Brain microvascular endothelial cell (primary cell): ENCODE data around the gene CPXM2.

Experiments used
- DNase-seq: peaks from one replicate; pipeline ENCODE4 v3.0.0-alpha.2; 2020
- H3K27ac ChIP-seq: fragments of 250-450 bp; sonication (Bioruptor Pico); 2 replicates; pipeline ENCODE4 v1.5.1; 2020; ENCODE audit warnings: mild to moderate bottlenecking, moderate library complexity
- H3K27me3 ChIP-seq: fragments of 250-450 bp; sonication (Bioruptor Pico); replicated peaks from 2 replicates; pipeline ENCODE4 v1.5.1; 2020; ENCODE audit warnings: mild to moderate bottlenecking
- H3K36me3 ChIP-seq: fragments of 250-450 bp; sonication (Bioruptor Pico); replicated peaks from 2 replicates; pipeline ENCODE4 v1.5.1; 2020; ENCODE audit warnings: mild to moderate bottlenecking
- H3K4me3 ChIP-seq: 2 replicates; pipeline ENCODE4 v1.5.1; 2011; ENCODE audit warnings: low read depth, mild to moderate bottlenecking, control low read depth, low read length, moderate library complexity
- CTCF ChIP-seq: IDR thresholded peaks from 2 replicates; pipeline ENCODE4 v1.5.1; 2011; ENCODE audit warnings: low read depth, mild to moderate bottlenecking, moderate library complexity, low read length, control low read depth, inconsistent platforms; ENCODE audit errors: missing control alignments
- in situ Hi-C: cut with HindIII; loops from 2 replicates; pipeline ENCODE4 v1.10.0; 2017; ENCODE audit warnings: low sequenced_read_pairs, low pct_ligation_motif_present

The CPXM2 gene

GRCh38 chr10:123726381-123726780 is 165.2 kb downstream of the CPXM2 start:
- DNase-seq, result no peak
- H3K4me3 ChIP-seq, result no peak overlapping the region
- H3K36me3 ChIP-seq, result no peaks in the 10 kb centered on the region
- in situ Hi-C loops, result no loop called here
- TF ChIP-seq CTCF, result no peak
- H3K27ac ChIP-seq, result no peak overlapping the region
- no peaks in the 10 kb centered on the region for H3K27me3 ChIP-seq

- Histone ChIP-seq H3K27me3 (no peaks in the 10 kb centered on the region), H3K27ac (no peak overlapping the region), H3K36me3 (no peaks in the 10 kb centered on the region), H3K4me3 (no peak overlapping the region)
- no peak for DNase-seq
- no peak for TF ChIP-seq CTCF
- in situ Hi-C loops, result no loop called here
Measured at GRCh38 chr10:123724747-123725146, 166.9 kb downstream of the CPXM2 start.

- Histone ChIP-seq H3K36me3 (no peaks in the 10 kb centered on the region), H3K27ac (no peak overlapping the region), H3K27me3 (no peaks in the 10 kb centered on the region), H3K4me3 (no peak overlapping the region)
- in situ Hi-C loops, result no loop called here
- DNase-seq, result no peak
- TF ChIP-seq CTCF, result no peak
Measured at GRCh38 chr10:123722351-123722750, 169.3 kb downstream of the CPXM2 start.

- Histone ChIP-seq H3K36me3 (no peaks in the 10 kb centered on the region), H3K4me3 (no peak overlapping the region), H3K27me3 (no peaks in the 10 kb centered on the region), H3K27ac (no peak overlapping the region)
- in situ Hi-C loops, result no loop called here
- no peak for TF ChIP-seq CTCF
- DNase-seq, result no peak
Measured at GRCh38 chr10:123721441-123722049, 170.1 kb downstream of the CPXM2 start.

- no peak overlapping the region for H3K27ac ChIP-seq
- no peak overlapping the region for H3K4me3 ChIP-seq
- DNase-seq, result no peak
- no peaks in the 10 kb centered on the region for H3K27me3 ChIP-seq
- in situ Hi-C loops, result no loop called here
- no peak for TF ChIP-seq CTCF
- H3K36me3 ChIP-seq, result no peaks in the 10 kb centered on the region
Measured at GRCh38 chr10:123720536-123720935, 171.1 kb downstream of the CPXM2 start.

GRCh38 chr10:123718544-123719060 is 173.0 kb downstream of the CPXM2 start:
- TF ChIP-seq CTCF, result no peak
- DNase-seq, result no peak
- Histone ChIP-seq H3K36me3 (no peaks in the 10 kb centered on the region), H3K27me3 (no peaks in the 10 kb centered on the region), H3K4me3 (no peak overlapping the region), H3K27ac (no peak overlapping the region)
- in situ Hi-C loops, result no loop called here
